ENCODE results near the gene MGAT4B.

The MGAT4B gene

DNA sequence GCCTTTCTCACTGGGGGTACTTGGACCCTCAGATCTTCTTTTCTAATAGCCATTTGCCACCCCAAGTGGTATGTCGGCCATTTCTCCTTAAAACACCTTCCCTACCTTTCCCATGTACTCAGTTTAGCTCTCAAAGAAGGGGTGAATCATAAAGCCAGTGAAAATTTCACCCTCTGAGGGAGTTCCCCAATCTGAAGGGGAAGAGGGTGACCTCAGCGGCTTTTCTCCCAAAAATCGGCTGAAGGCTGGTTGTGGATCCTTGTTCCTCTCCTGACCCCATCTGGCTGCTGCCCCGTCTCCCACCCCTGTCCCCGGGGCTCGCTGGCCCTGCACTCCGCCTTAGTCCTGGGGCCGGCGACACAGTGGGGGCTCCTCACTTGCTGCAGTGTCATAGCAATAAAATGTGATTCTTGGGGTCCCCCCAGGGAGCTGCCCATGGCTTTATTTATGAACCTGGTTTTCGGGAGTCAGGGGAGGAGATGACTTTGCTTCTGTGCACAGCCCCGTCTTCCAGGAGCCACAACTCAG lies 30.2 kb downstream of the MGAT4B start:
- Histone ChIP-seq H2AFZ (ENCODE audit: insufficient read depth, low read length, poor library complexity) (no peak overlapping the region), H3K18ac (ENCODE audit: low read length) (no peak overlapping the region), H3K79me2 (ENCODE audit: control insufficient read depth, insufficient read depth, low read length, poor library complexity) (no peaks in the 10 kb centered on the region), H3K9me3 (ENCODE audit: insufficient read depth, low read depth, low read length) (no peaks in the 10 kb centered on the region), H3K27me3 (ENCODE audit: insufficient read depth, low read length) (no peaks in the 10 kb centered on the region), H2BK120ac (ENCODE audit: insufficient read depth, low read length, poor library complexity) (no peak overlapping the region), H3K23ac (ENCODE audit: low read length) (no peak overlapping the region), H2BK12ac (ENCODE audit: low read length) (no peak overlapping the region), H3K4me3 (ENCODE audit: low read depth, low read length) (no peak overlapping the region), H3K4me1 (ENCODE audit: control insufficient read depth in 1 of 2, insufficient read depth in 2 of 2, low read length in 2 of 2) (peaks cover 7 to 10% of the 10 kb centered on the region in 2 experiments), H3K9ac (ENCODE audit: low read length) (no peak overlapping the region), H4K12ac (ENCODE audit: low read depth, low read length) (no peak overlapping the region), H2AK5ac (ENCODE audit: low read length) (no peak overlapping the region), H3K27ac (ENCODE audit: low read depth, low read length) (no peak overlapping the region), H3K4ac (ENCODE audit: low read depth, low read length) (no peak overlapping the region), H4K8ac (ENCODE audit: low read depth, low read length) (no peak overlapping the region), H3K36me3 (ENCODE audit: control insufficient read depth in 1 of 2, insufficient read depth in 2 of 2, low read length in 2 of 2) (peaks cover 48 to 62% of the 10 kb centered on the region in 2 experiments), H4K91ac (ENCODE audit: low read depth, low read length) (no peak overlapping the region), H2BK5ac (ENCODE audit: low read depth, low read length, poor library complexity) (no peak overlapping the region), H3K4me2 (ENCODE audit: low read length) (no peak overlapping the region), H3K79me1 (ENCODE audit: low read length) (no peaks in the 10 kb centered on the region), H3K14ac (ENCODE audit: low read length) (no peak overlapping the region)
- WGBS (ENCODE audit: extremely low coverage, insufficient coverage, insufficient read length) = no CpG with 5 or more reads among the region's 11 CpGs
- no peak for DNase-seq

DNA sequence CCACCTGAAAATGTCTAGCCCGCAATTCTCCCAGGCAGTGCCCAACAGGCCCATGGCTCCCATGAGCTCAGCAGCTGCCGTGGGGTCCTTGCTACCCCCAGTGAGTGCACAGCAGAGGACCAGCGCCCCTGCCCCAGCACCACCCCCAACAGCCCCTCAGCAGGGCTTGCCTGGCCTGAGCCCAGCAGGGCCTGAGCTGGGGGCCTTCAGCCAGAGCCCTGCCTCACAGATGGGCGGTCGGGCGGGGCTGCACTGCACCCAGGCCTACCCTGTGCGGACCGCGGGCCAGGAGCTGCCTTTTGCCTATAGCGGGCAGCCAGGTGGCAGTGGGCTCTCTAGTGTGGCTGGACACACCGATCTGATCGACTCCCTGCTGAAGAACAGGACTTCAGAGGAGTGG lies 32.2 kb downstream of the MGAT4B start:
- Histone ChIP-seq H3K4me1 (ENCODE audit: control insufficient read depth in 1 of 2, insufficient read depth in 2 of 2, low read length in 2 of 2) (peaks cover 7 to 10% of the 10 kb centered on the region in 2 experiments), H3K18ac (ENCODE audit: low read length) (no peak overlapping the region), H3K9ac (ENCODE audit: low read length) (no peak overlapping the region), H2BK5ac (ENCODE audit: low read depth, low read length, poor library complexity) (no peak overlapping the region), H3K23ac (ENCODE audit: low read length) (no peak overlapping the region), H4K8ac (ENCODE audit: low read depth, low read length) (no peak overlapping the region), H2AK5ac (ENCODE audit: low read length) (no peak overlapping the region), H3K27ac (ENCODE audit: low read depth, low read length) (no peak overlapping the region), H3K4me3 (ENCODE audit: low read depth, low read length) (no peak overlapping the region), H3K14ac (ENCODE audit: low read length) (no peak overlapping the region), H3K4ac (ENCODE audit: low read depth, low read length) (no peak overlapping the region), H3K36me3 (ENCODE audit: control insufficient read depth in 1 of 2, insufficient read depth in 2 of 2, low read length in 2 of 2) (peaks cover 50 to 66% of the 10 kb centered on the region in 2 experiments), H2BK12ac (ENCODE audit: low read length) (no peak overlapping the region), H3K27me3 (ENCODE audit: insufficient read depth, low read length) (no peaks in the 10 kb centered on the region), H2AFZ (ENCODE audit: insufficient read depth, low read length, poor library complexity) (no peak overlapping the region), H3K4me2 (ENCODE audit: low read length) (no peak overlapping the region), H2BK120ac (ENCODE audit: insufficient read depth, low read length, poor library complexity) (no peak overlapping the region), H4K12ac (ENCODE audit: low read depth, low read length) (no peak overlapping the region), H4K91ac (ENCODE audit: low read depth, low read length) (no peak overlapping the region), H3K79me2 (ENCODE audit: control insufficient read depth, insufficient read depth, low read length, poor library complexity) (no peaks in the 10 kb centered on the region), H3K9me3 (ENCODE audit: insufficient read depth, low read depth, low read length) (no peaks in the 10 kb centered on the region), H3K79me1 (ENCODE audit: low read length) (no peaks in the 10 kb centered on the region)
- WGBS (ENCODE audit: extremely low coverage, insufficient coverage, insufficient read length) = no CpG with 5 or more reads among the region's 12 CpGs
- DNase-seq = no peak

DNA sequence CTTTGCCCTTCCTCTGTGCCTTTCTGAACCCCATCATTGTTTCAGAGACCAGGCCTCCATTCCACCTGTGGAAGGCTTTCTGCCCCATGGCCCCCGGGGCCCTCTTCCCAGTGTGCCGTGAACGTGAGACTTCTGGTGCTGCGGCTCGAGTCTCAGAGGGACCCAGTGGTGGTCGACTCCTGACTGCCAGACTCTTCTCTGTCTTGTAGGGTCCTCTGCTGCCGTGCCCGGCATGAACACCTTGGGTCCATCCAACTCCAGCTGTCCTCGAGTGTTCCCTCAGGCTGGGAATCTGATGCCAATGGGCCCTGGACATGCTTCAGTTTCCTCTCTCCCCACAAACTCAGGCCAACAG lies 33.0 kb downstream of the MGAT4B start:
- WGBS (ENCODE audit: extremely low coverage, insufficient coverage, insufficient read length) = no CpG with 5 or more reads among the region's 9 CpGs
- Histone ChIP-seq H3K27me3 (ENCODE audit: insufficient read depth, low read length) (no peaks in the 10 kb centered on the region), H4K12ac (ENCODE audit: low read depth, low read length) (no peak overlapping the region), H3K4me2 (ENCODE audit: low read length) (no peak overlapping the region), H3K79me1 (ENCODE audit: low read length) (no peaks in the 10 kb centered on the region), H2AFZ (ENCODE audit: insufficient read depth, low read length, poor library complexity) (no peak overlapping the region), H3K4me1 (ENCODE audit: control insufficient read depth in 1 of 2, insufficient read depth in 2 of 2, low read length in 2 of 2) (peaks cover 5 to 12% of the 10 kb centered on the region in 2 experiments), H2BK5ac (ENCODE audit: low read depth, low read length, poor library complexity) (no peak overlapping the region), H3K4ac (ENCODE audit: low read depth, low read length) (no peak overlapping the region), H3K79me2 (ENCODE audit: control insufficient read depth, insufficient read depth, low read length, poor library complexity) (no peaks in the 10 kb centered on the region), H2AK5ac (ENCODE audit: low read length) (no peak overlapping the region), H2BK120ac (ENCODE audit: insufficient read depth, low read length, poor library complexity) (no peak overlapping the region), H4K91ac (ENCODE audit: low read depth, low read length) (no peak overlapping the region), H3K23ac (ENCODE audit: low read length) (no peak overlapping the region), H3K36me3 (ENCODE audit: control insufficient read depth in 1 of 2, insufficient read depth in 2 of 2, low read length in 2 of 2) (peaks cover 53 to 71% of the 10 kb centered on the region in 2 experiments), H3K27ac (ENCODE audit: low read depth, low read length) (no peak overlapping the region), H3K9me3 (ENCODE audit: insufficient read depth, low read depth, low read length) (no peaks in the 10 kb centered on the region), H2BK12ac (ENCODE audit: low read length) (no peak overlapping the region), H3K9ac (ENCODE audit: low read length) (no peak overlapping the region), H3K18ac (ENCODE audit: low read length) (no peak overlapping the region), H4K8ac (ENCODE audit: low read depth, low read length) (no peak overlapping the region), H3K4me3 (ENCODE audit: low read depth, low read length) (no peak overlapping the region), H3K14ac (ENCODE audit: low read length) (no peak overlapping the region)
- no peak for DNase-seq

DNA sequence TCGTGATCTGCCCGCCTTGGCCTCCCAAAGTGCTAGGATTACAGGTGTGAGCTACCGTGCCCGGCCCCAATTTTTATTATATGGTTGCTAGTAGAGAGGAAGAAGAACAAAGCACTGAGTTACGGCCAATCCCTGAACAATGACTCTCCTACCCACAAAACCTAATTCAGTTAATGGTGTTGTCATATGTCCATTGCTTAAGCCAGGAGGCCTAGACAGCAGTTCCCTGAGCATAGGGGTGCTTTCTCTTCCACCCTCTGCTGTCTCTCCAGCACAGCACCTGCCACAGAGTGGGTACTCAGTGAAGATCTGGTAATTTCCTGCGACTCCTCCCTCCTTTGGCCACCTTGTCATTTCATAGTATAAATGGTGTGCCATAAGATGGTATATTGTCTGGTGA lies 34.3 kb downstream of the MGAT4B start:
- H3K79me1 ChIP-seq (ENCODE audit: low read length) = no peaks in the 10 kb centered on the region
- no peak for DNase-seq
- H3K36me3 ChIP-seq (ENCODE audit: control insufficient read depth in 1 of 2, insufficient read depth in 2 of 2, low read length in 2 of 2) = peaks cover 52 to 70% of the 10 kb centered on the region in 2 experiments
- no peak overlapping the region for H2BK5ac ChIP-seq (ENCODE audit: low read depth, low read length, poor library complexity)
- no peak overlapping the region for H3K27ac ChIP-seq (ENCODE audit: low read depth, low read length)
- no peak overlapping the region for H2AFZ ChIP-seq (ENCODE audit: insufficient read depth, low read length, poor library complexity)
- no peak overlapping the region for H3K14ac ChIP-seq (ENCODE audit: low read length)
- no peak overlapping the region for H3K23ac ChIP-seq (ENCODE audit: low read length)
- no peak overlapping the region for H3K4ac ChIP-seq (ENCODE audit: low read depth, low read length)
- H3K18ac ChIP-seq (ENCODE audit: low read length) = no peak overlapping the region
- H3K4me1 ChIP-seq (ENCODE audit: control insufficient read depth in 1 of 2, insufficient read depth in 2 of 2, low read length in 2 of 2) = peaks cover 0 to 5% of the 10 kb centered on the region in 2 experiments
- no CpG with 5 or more reads among the region's 6 CpGs for WGBS (ENCODE audit: extremely low coverage, insufficient coverage, insufficient read length)
- no peaks in the 10 kb centered on the region for H3K9me3 ChIP-seq (ENCODE audit: insufficient read depth, low read depth, low read length)
- H3K27me3 ChIP-seq (ENCODE audit: insufficient read depth, low read length) = no peaks in the 10 kb centered on the region
- no peak overlapping the region for H2AK5ac ChIP-seq (ENCODE audit: low read length)
- H2BK120ac ChIP-seq (ENCODE audit: insufficient read depth, low read length, poor library complexity) = no peak overlapping the region
- H2BK12ac ChIP-seq (ENCODE audit: low read length) = no peak overlapping the region
- H4K12ac ChIP-seq (ENCODE audit: low read depth, low read length) = no peak overlapping the region
- H3K79me2 ChIP-seq (ENCODE audit: control insufficient read depth, insufficient read depth, low read length, poor library complexity) = no peaks in the 10 kb centered on the region
- H3K9ac ChIP-seq (ENCODE audit: low read length) = no peak overlapping the region
- H3K4me3 ChIP-seq (ENCODE audit: low read depth, low read length) = no peak overlapping the region
- H4K8ac ChIP-seq (ENCODE audit: low read depth, low read length) = no peak overlapping the region
- no peak overlapping the region for H3K4me2 ChIP-seq (ENCODE audit: low read length)
- H4K91ac ChIP-seq (ENCODE audit: low read depth, low read length) = no peak overlapping the region

All from trophoblast cell (in vitro differentiated cells and primary cell).